Natural killer cell (primary cell): ENCODE data around the gene EIPR1. TPM values are rescaled to one million over a fixed set of nuclear protein-coding genes. Genes with fewer than 3 reads are reported as not detected.
A peak's percentile ranks its signal among the peaks of the same experiment; 100 is the strongest.

Source experiments
- ATAC-seq, 3 donors: fragments of 150-1000 bp in 2 of 3; fragments of 200-7000 bp in 1 of 3; cut with Tn5 transposase; 1 replicate in 1 of 3; 2 replicates in 2 of 3; pipeline ENCODE4 v1.10.0; 2021; ENCODE audit warnings: mild to moderate bottlenecking in 2 of 3, moderate library complexity in 2 of 3
- DNase-seq, 2 donors: peaks; one replicate each; pipeline versions ENCODE4 v3.0.0 to v3.0.0-alpha.2; 2013 to 2021; ENCODE audit warnings: mixed read lengths in 1 of 2
- H3K27ac ChIP-seq: one replicate; pipeline ENCODE4 v1.5.1; 2013; ENCODE audit warnings: mild to moderate bottlenecking, low read length
- H3K27me3 ChIP-seq: one replicate; pipeline ENCODE4 v1.6.1; 2013; ENCODE audit warnings: low read length; ENCODE audit not compliant: control insufficient read depth, insufficient read depth
- H3K36me3 ChIP-seq: one replicate; pipeline ENCODE4 v1.6.1; 2013; ENCODE audit warnings: low read length; ENCODE audit not compliant: control insufficient read depth, insufficient read depth
- H3K4me1 ChIP-seq: one replicate; pipeline ENCODE4 v1.6.1; 2013; ENCODE audit warnings: low read length; ENCODE audit not compliant: control insufficient read depth, insufficient read depth
- H3K4me3 ChIP-seq: one replicate; pipeline ENCODE4 v1.5.1; 2013; ENCODE audit warnings: low read length
- H3K9me3 ChIP-seq: one replicate; pipeline ENCODE4 v1.6.1; 2013; ENCODE audit warnings: low read length; ENCODE audit not compliant: control insufficient read depth, insufficient read depth
- H3K27ac Mint-ChIP-seq, 2 donors: one replicate each; pipeline ENCODE4 v1.8.0; 2022; ENCODE audit warnings: mild to moderate bottlenecking in 2 of 2, mixed read lengths in 2 of 2, moderate library complexity in 1 of 2
- H3K27me3 Mint-ChIP-seq, 2 donors: one replicate each; pipeline ENCODE4 v1.8.0; 2022; ENCODE audit warnings: low read depth in 2 of 2, mixed read lengths in 2 of 2
- H3K36me3 Mint-ChIP-seq: one replicate; pipeline ENCODE4 v1.8.0; 2022; ENCODE audit warnings: mixed read lengths
- H3K4me1 Mint-ChIP-seq, 2 donors: one replicate each; pipeline ENCODE4 v1.8.0; 2022; ENCODE audit warnings: mixed read lengths in 2 of 2
- H3K4me3 Mint-ChIP-seq: one replicate; pipeline ENCODE4 v1.8.0; 2022; ENCODE audit warnings: mild to moderate bottlenecking, moderate library complexity, mixed read lengths
- H3K9me3 Mint-ChIP-seq, 2 donors: one replicate each; pipeline ENCODE4 v1.8.0; 2022; ENCODE audit warnings: mixed read lengths in 2 of 2
- CTCF ChIP-seq: fragments of 200-600 bp; IDR thresholded peaks from one replicate; pipeline ENCODE4 v1.8.0; 2022; ENCODE audit warnings: antibody characterized with exemption
- WGBS: methylation state at CpG from one replicate; pipeline ENCODE4 v1.1.7; 2013; ENCODE audit warnings: missing lambda C conversion rate; ENCODE audit not compliant: insufficient coverage; 5-methylcytosine and 5-hydroxymethylcytosine counted together
- intact Hi-C: fragments of 100-400 bp; cut with micrococcal nuclease; formaldehyde crosslinking; loops from one replicate; pipeline ENCODE4 v1.14.2; 2022
- total RNA-seq, 4 donors: library from RNA; stranded (reverse); fragments of 120-200 nt in 1 of 4; gene quantifications; one replicate each; pipeline versions ENCODE4 v1.2.3 to v1.2.4, GENCODE V29; 2013 to 2022

The EIPR1 gene
- total RNA-seq, 3 donors from 2014 or later (not counting 1 experiment from before 2014, with no cell fraction given) = 26.8 to 28.8 (median 27.9) TPM

- intact Hi-C loops = no loop called here
- Histone ChIP-seq H3K27ac (no peak overlapping the region), H3K36me3 (no peaks in the 10 kb centered on the region), H3K4me3 (no peak overlapping the region), H3K4me1 (peaks cover 18% of the 10 kb centered on the region), H3K27me3 (no peaks in the 10 kb centered on the region), H3K9me3 (no peaks in the 10 kb centered on the region)
- ATAC-seq (no peak), DNase-seq (no peak)
- Mint-ChIP-seq H3K27ac (no peak overlapping the region), H3K27me3 (no peaks in the 10 kb centered on the region), H3K4me1 (peaks cover 26 to 30% of the 10 kb centered on the region in 2 donors), H3K36me3 (no peaks in the 10 kb centered on the region), H3K9me3 (no peaks in the 10 kb centered on the region), H3K4me3 (no peak overlapping the region)
- TF ChIP-seq CTCF = no peak
- WGBS = 97% methylated on average over 9 of the region's 9 CpGs
These were observed 70.4 kb downstream of the EIPR1 start for GRCh38 chr2:3307236-3307635.

DNA sequence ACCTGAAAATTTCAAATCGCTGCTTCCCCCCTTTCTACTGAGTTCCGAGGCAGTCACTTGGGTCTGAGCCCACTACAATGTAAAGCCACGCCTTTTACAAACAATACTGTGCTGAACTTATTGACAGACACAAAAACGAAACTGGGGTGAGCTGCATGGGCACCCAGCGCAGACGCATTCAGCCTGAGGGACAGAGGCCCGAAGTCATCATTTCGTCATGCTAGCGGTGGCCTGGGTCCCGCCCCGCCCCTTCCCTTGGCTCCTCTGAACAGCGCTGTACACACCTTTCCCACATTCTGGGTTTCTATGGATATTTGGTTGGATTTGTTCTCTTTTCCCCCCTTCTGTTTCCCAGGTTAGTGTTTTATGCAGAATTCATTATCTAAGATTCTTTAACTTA lies 71.7 kb downstream of the EIPR1 start:
- no peak overlapping the region for H3K4me3 ChIP-seq
- H3K4me1 ChIP-seq = peaks cover 12% of the 10 kb centered on the region
- H3K27me3 ChIP-seq = no peaks in the 10 kb centered on the region
- no peaks in the 10 kb centered on the region for H3K36me3 Mint-ChIP-seq
- H3K9me3 ChIP-seq = no peaks in the 10 kb centered on the region
- intact Hi-C loops = no loop called here
- H3K4me1 Mint-ChIP-seq = peaks cover 25 to 30% of the 10 kb centered on the region in 2 donors
- H3K9me3 Mint-ChIP-seq = no peaks in the 10 kb centered on the region
- DNase-seq (no peak), ATAC-seq (no peak)
- no peaks in the 10 kb centered on the region for H3K36me3 ChIP-seq
- TF ChIP-seq CTCF = no peak
- H3K4me3 Mint-ChIP-seq = no peak overlapping the region
- no peaks in the 10 kb centered on the region for H3K27me3 Mint-ChIP-seq
- H3K27ac Mint-ChIP-seq = no peak overlapping the region
- no peak overlapping the region for H3K27ac ChIP-seq
- 96% methylated on average over 12 of the region's 12 CpGs for WGBS

DNA sequence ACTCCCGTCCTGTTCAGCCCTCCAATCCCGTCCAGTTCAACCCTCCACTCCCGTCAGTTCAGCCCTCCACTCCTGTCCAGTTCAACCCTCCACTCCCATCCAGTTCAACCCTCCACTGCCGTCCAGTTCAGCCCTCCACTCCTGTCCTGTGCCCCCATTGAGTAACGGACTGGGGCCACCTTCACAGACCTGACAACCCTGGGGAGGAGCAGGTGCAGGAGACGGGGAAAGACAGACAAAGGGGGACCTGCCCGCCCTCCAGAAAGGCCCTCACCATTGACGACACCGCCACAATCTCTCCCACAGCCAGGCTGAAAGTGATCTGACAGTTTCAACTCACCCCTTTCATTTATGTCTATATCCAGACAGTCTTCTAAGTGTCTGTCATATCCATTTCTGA lies 72.2 kb downstream of the EIPR1 start:
- no peaks in the 10 kb centered on the region for H3K36me3 ChIP-seq
- Mint-ChIP-seq H3K4me3 (no peak overlapping the region), H3K27me3 (no peaks in the 10 kb centered on the region), H3K4me1 (peaks cover 26 to 30% of the 10 kb centered on the region in 2 donors), H3K27ac (peak overlapping the region in 1 of 2 donors; percentile 39), H3K9me3 (no peaks in the 10 kb centered on the region), H3K36me3 (no peaks in the 10 kb centered on the region)
- ATAC-seq (no peak), DNase-seq (no peak)
- peaks cover 12% of the 10 kb centered on the region for H3K4me1 ChIP-seq
- no peak overlapping the region for H3K4me3 ChIP-seq
- H3K27ac ChIP-seq = no peak overlapping the region
- TF ChIP-seq CTCF = no peak
- intact Hi-C loops = no loop called here
- H3K9me3 ChIP-seq = no peaks in the 10 kb centered on the region
- 90% methylated on average over 9 of the region's 9 CpGs for WGBS
- H3K27me3 ChIP-seq = no peaks in the 10 kb centered on the region
